OCI-LY7 (cell line): ENCODE data around the gene NFIA. TPM values are rescaled to one million over a fixed set of nuclear protein-coding genes. Genes with fewer than 3 reads are reported as not detected.

Experiments
- BruUV-seq: library from RNA; stranded (reverse); fragments of 400-500 nt; replicated peaks from 2 replicates; lab custom pipeline; 2021; lab: Mats Ljungman, UMichigan
- CTCF ChIA-PET: fragments of 300-600 bp; sonication (Branson Sonifier 250); formaldehyde crosslinking; loops from one replicate; lab custom pipeline; 2022; ENCODE audit warnings: antibody characterized with exemption; ENCODE audit not compliant: unreplicated experiment; lab: Charles Lee
- POLR2A ChIA-PET: fragments of 300-600 bp; sonication (Branson Sonifier 250); formaldehyde crosslinking; loops from one replicate; lab custom pipeline; 2022; ENCODE audit warnings: antibody characterized with exemption; lab: Charles Lee
- DNase-seq: peaks from one replicate; pipeline ENCODE4 v3.0.0-alpha.2; 2015; ENCODE audit warnings: low spot score
- H2AFZ ChIP-seq: fragments of 200-600 bp; sonication (generic), shearing (Covaris generic); 2 replicates; pipeline ENCODE4 v1.6.1; 2014; ENCODE audit warnings: mild to moderate bottlenecking, antibody characterized with exemption, low read length, moderate library complexity
- H3K27ac ChIP-seq: fragments of 200-600 bp; sonication (generic); 2 replicates; pipeline ENCODE4 v1.5.1; 2014; ENCODE audit warnings: mixed run types, low read depth, mild to moderate bottlenecking, moderate library complexity, low read length, inconsistent platforms; ENCODE audit not compliant: poor library complexity, severe bottlenecking
- H3K36me3 ChIP-seq: fragments of 200-600 bp; sonication (generic); 2 replicates; pipeline ENCODE4 v1.6.1; 2014; ENCODE audit warnings: mild to moderate bottlenecking, antibody characterized with exemption, low read length, moderate library complexity, mixed read lengths; ENCODE audit not compliant: insufficient read depth
- H3K4me1 ChIP-seq: fragments of 200-600 bp; sonication (generic); 2 replicates; pipeline ENCODE4 v1.5.1; 2014; ENCODE audit warnings: mild to moderate bottlenecking, low read length; ENCODE audit not compliant: insufficient read depth, poor library complexity, severe bottlenecking
- H3K4me2 ChIP-seq: fragments of 200-600 bp; sonication (generic); 2 replicates; pipeline ENCODE4 v1.6.1; 2014; ENCODE audit warnings: mild to moderate bottlenecking, low read length
- H3K4me3 ChIP-seq: fragments of 200-600 bp; sonication (generic); 2 replicates; pipeline ENCODE4 v1.5.1; 2014; ENCODE audit warnings: mild to moderate bottlenecking, low read depth, low read length; ENCODE audit not compliant: poor library complexity, severe bottlenecking
- H3K79me2 ChIP-seq: fragments of 200-600 bp; sonication (generic); 2 replicates; pipeline ENCODE4 v1.6.1; 2016; ENCODE audit warnings: low read depth, mild to moderate bottlenecking, low read length, moderate library complexity, mixed read lengths; ENCODE audit not compliant: insufficient read depth
- H3K9me2 ChIP-seq: fragments of 200-600 bp; sonication (generic); 2 replicates; pipeline ENCODE4 v1.6.1; 2016; ENCODE audit warnings: mild to moderate bottlenecking, low read length, mixed read lengths; ENCODE audit not compliant: insufficient read depth
- H3K9me3 ChIP-seq: fragments of 200-600 bp; sonication (generic); 2 replicates; pipeline ENCODE4 v1.6.1; 2014; ENCODE audit warnings: mild to moderate bottlenecking, mixed run types, low read length, mixed read lengths
- H4K20me1 ChIP-seq: fragments of 200-600 bp; sonication (generic); 2 replicates; pipeline ENCODE4 v1.6.1; 2014; ENCODE audit warnings: mild to moderate bottlenecking, antibody characterized with exemption, low read length, moderate library complexity, mixed read lengths; ENCODE audit not compliant: insufficient read depth
- EZH2phosphoT487 ChIP-seq: fragments of 200-600 bp; sonication (generic); IDR thresholded peaks from 2 replicates; pipeline ENCODE4 v1.6.1; 2018; ENCODE audit warnings: low read depth, borderline replicate concordance, mild to moderate bottlenecking, mixed run types, antibody characterized with exemption, low read length, moderate library complexity, mixed read lengths
- intact Hi-C: fragments of 100-400 bp; cut with micrococcal nuclease; formaldehyde crosslinking; loops from one replicate; pipeline ENCODE4 v1.10.0; 2022; ENCODE audit not compliant: unreplicated experiment
- total RNA-seq, 2 experiments: library from RNA; depleted of rRNA in 1 of 2; stranded (reverse); fragments of >200 nt in 1 of 2; shearing (Covaris generic) in 1 of 2; gene quantifications; 2 replicates each; pipeline ENCODE4 v1.2.3, GENCODE V29; 2014 to 2022
- TF ChIP-seq, protein P1 (sequence below): fragments of 200-600 bp; sonication (generic); conservative IDR thresholded peaks from 2 replicates; pipeline ENCODE4 v1.5.1; 2014; ENCODE audit warnings: mild to moderate bottlenecking, antibody characterized with exemption, low read length, moderate library complexity, mixed read lengths

Gene NFIA
- total RNA-seq, 2 experiments from 2014 or later, result 2.8 to 18.8 TPM

DNA sequence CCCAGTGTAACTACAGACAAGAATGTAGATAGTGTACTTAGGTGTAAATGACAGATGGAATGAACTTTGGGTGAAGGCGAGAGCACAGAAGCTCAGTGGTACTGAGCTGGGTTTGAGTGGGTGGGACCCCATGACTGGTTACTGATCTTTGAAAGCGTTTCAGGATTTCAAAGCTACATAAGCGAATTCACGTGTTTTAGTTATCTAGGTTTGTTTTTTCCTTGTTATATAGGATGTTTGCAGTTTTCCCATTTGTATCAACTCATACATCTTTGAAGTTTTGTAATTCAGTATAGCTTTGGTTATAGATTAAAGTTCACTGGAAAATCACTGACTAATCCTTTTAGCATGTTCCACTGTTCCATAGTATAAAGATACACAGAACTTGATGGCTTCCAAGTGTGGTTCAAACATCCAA is 182.5 kb downstream of the NFIA start:
- H4K20me1 ChIP-seq, result no peaks in the 10 kb centered on the region
- H3K9me2 ChIP-seq, result no peaks in the 10 kb centered on the region
- no peak overlapping the region for H3K27ac ChIP-seq
- BruUV-seq, result no TSS peak
- TF ChIP-seq, protein P1, sequence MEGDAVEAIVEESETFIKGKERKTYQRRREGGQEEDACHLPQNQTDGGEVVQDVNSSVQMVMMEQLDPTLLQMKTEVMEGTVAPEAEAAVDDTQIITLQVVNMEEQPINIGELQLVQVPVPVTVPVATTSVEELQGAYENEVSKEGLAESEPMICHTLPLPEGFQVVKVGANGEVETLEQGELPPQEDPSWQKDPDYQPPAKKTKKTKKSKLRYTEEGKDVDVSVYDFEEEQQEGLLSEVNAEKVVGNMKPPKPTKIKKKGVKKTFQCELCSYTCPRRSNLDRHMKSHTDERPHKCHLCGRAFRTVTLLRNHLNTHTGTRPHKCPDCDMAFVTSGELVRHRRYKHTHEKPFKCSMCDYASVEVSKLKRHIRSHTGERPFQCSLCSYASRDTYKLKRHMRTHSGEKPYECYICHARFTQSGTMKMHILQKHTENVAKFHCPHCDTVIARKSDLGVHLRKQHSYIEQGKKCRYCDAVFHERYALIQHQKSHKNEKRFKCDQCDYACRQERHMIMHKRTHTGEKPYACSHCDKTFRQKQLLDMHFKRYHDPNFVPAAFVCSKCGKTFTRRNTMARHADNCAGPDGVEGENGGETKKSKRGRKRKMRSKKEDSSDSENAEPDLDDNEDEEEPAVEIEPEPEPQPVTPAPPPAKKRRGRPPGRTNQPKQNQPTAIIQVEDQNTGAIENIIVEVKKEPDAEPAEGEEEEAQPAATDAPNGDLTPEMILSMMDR, result no peak
- TF ChIP-seq EZH2phosphoT487, result no peak
- intact Hi-C loops, result no loop called here
- no peak overlapping the region for H3K4me3 ChIP-seq
- H2AFZ ChIP-seq, result no peak overlapping the region
- no peaks in the 10 kb centered on the region for H3K9me3 ChIP-seq
- no peaks in the 10 kb centered on the region for H3K79me2 ChIP-seq
- no peak for DNase-seq
- no peak overlapping the region for H3K4me2 ChIP-seq
- H3K4me1 ChIP-seq, result no peaks in the 10 kb centered on the region
- no peaks in the 10 kb centered on the region for H3K36me3 ChIP-seq
- ChIA-PET CTCF (no interaction called here), POLR2A (interaction anchor here (1.2 kb wide), 1 partner anchor 34 kb away, joined by 3 read pairs; no protein-coding TSS in a partner anchor)

- Histone ChIP-seq H3K4me1 (no peaks in the 10 kb centered on the region), H3K4me2 (no peak overlapping the region), H3K79me2 (no peaks in the 10 kb centered on the region), H3K36me3 (no peaks in the 10 kb centered on the region), H4K20me1 (no peaks in the 10 kb centered on the region), H2AFZ (no peak overlapping the region), H3K9me2 (no peaks in the 10 kb centered on the region), H3K4me3 (no peak overlapping the region), H3K9me3 (no peaks in the 10 kb centered on the region), H3K27ac (no peak overlapping the region)
- no peak for DNase-seq
- CTCF ChIA-PET, result no interaction called here
- TF ChIP-seq, protein P1, result no peak
- no peak for TF ChIP-seq EZH2phosphoT487
- POLR2A ChIA-PET, result interaction anchor here (1.2 kb wide), 2 partner anchors 14 to 35 kb away, joined by 3 read pairs; no protein-coding TSS in a partner anchor
- no TSS peak for BruUV-seq
- intact Hi-C loops, result no loop called here
Measured at GRCh38 chr1:61265665-61266064, 183.3 kb downstream of the NFIA start.

DNA sequence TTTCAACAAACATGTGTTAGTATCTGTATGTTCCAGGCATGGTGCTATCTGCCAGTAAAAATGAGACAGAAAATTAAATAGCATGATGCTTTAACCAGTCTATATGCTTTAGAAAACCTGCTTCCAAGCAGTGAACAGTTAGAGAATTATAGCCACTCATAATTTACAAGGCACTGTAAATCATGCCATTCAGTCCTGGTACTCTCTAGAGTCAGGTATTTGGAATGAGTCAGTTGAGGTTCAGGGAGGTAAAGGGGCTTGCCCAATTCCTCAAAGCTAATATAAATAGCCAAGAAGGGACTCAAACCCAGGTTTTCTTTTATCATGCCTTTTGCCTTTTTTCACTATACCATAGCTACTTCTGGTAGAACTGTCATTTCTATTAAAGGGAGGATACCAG is 184.4 kb downstream of the NFIA start:
- POLR2A ChIA-PET, result interaction anchor here (0.5 to 1.2 kb wide), 3 partner anchors 9 to 24 kb away, joined by 3 to 15 read pairs (median 4); no protein-coding TSS in a partner anchor
- DNase-seq, result no peak
- Histone ChIP-seq H3K9me3 (no peaks in the 10 kb centered on the region), H3K4me3 (no peak overlapping the region), H3K36me3 (no peaks in the 10 kb centered on the region), H3K9me2 (no peaks in the 10 kb centered on the region), H2AFZ (no peak overlapping the region), H3K27ac (no peak overlapping the region), H3K4me2 (no peak overlapping the region), H3K79me2 (no peaks in the 10 kb centered on the region), H4K20me1 (no peaks in the 10 kb centered on the region), H3K4me1 (no peaks in the 10 kb centered on the region)
- intact Hi-C loops, result no loop called here
- no TSS peak for BruUV-seq
- CTCF ChIA-PET, result no interaction called here
- TF ChIP-seq, protein P1, result no peak
- no peak for TF ChIP-seq EZH2phosphoT487
